NOMO-1 treated with dmso at 0.1 percent for 144 hours (cell line): ENCODE measurements around the gene COL18A1.

ENCODE experiments used
- DNase-seq: peaks from one replicate; lab custom pipeline; 2025; ENCODE audit not compliant: unreplicated experiment; lab: John Stamatoyannopoulos, UW

COL18A1 gene

GRCh38 chr21:45465105-45465504 is 60.1 kb downstream of the COL18A1 start:
- no peak for DNase-seq

- no peak for DNase-seq
Observed at GRCh38 chr21:45465611-45466329, 60.8 kb downstream of the COL18A1 start.

GRCh38 chr21:45466330-45467220 is 61.6 kb downstream of the COL18A1 start:
- no peak for DNase-seq

- DNase-seq: no peak
Observed at GRCh38 chr21:45467221-45467779, 62.3 kb downstream of the COL18A1 start.

GRCh38 chr21:45468051-45468970 is 63.3 kb downstream of the COL18A1 start:
- no peak for DNase-seq

- no peak for DNase-seq
Observed at GRCh38 chr21:45468971-45469272, 64.0 kb downstream of the COL18A1 start.

- no peak for DNase-seq
Observed at GRCh38 chr21:45469273-45470086, 64.5 kb downstream of the COL18A1 start.

- DNase-seq: no peak
Observed at GRCh38 chr21:45470087-45470515, 65.1 kb downstream of the COL18A1 start.

- no peak for DNase-seq
Observed at GRCh38 chr21:45470773-45471524, 66.0 kb downstream of the COL18A1 start.

- no peak for DNase-seq
Observed at GRCh38 chr21:45471525-45472221, 66.7 kb downstream of the COL18A1 start.

- no peak for DNase-seq
Observed at GRCh38 chr21:45472445-45473365, 67.7 kb downstream of the COL18A1 start.

- DNase-seq: no peak
Observed at GRCh38 chr21:45473496-45474322, 68.7 kb downstream of the COL18A1 start.

GRCh38 chr21:45474323-45474950 is 69.5 kb downstream of the COL18A1 start:
- no peak for DNase-seq

GRCh38 chr21:45475004-45475685 is 70.2 kb downstream of the COL18A1 start:
- no peak for DNase-seq

GRCh38 chr21:45475797-45476570 is 71.0 kb downstream of the COL18A1 start:
- no peak for DNase-seq
